ENCODE measurements around the gene KCNK5.

KCNK5 gene

DNA sequence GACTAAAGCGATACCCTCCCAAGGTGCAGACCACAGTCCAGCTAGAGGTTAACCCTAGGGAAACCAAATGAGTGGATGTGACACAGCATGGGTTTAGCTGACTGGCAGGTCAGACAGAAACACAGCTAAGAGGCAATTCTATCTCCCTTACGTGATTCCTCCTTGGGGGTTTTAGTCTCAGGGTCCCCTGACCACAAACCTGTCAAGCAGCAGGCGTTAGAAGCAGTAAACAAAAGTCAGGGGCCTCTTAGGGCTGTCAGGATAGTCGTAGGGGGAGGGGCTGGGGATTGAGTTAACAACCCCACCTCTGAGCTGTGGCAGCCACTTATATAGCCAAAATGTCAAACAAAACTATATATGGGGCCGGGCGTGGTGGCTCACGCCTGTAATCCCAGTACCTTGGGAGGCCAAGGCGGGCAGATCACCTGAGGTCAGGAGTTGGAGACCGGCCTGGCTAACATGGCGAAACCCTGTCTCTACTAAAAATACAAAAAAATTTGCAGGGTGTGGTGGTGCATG is 13.6 kb downstream of the KCNK5 start:
- Histone ChIP-seq H3K27ac (no peak overlapping the region), H3K27me3 (no peaks in the 10 kb centered on the region), H3K9me3 (no peaks in the 10 kb centered on the region), H3K4me1 (ENCODE audit: control insufficient read depth in 1 of 2, insufficient read depth in 1 of 2, low read depth in 1 of 2, low read length in 1 of 2) (peaks cover 58 to 60% of the 10 kb centered on the region in 2 experiments), H3K36me3 (no peaks in the 10 kb centered on the region), H3K4me3 (ENCODE audit: low read depth in 1 of 2, low read length in 1 of 2) (no peak overlapping the region)
- TF ChIP-seq CTCF (IDR thresholded peaks at IDR 0.05): no peak

GRCh38 chr6:39214846-39215639 is 14.2 kb downstream of the KCNK5 start:
- no peaks in the 10 kb centered on the region for H3K9me3 ChIP-seq
- no peak overlapping the region for H3K4me3 ChIP-seq (ENCODE audit: low read depth in 1 of 2, low read length in 1 of 2)
- H3K36me3 ChIP-seq: no peaks in the 10 kb centered on the region
- no peak overlapping the region for H3K27ac ChIP-seq
- TF ChIP-seq CTCF (IDR thresholded peaks at IDR 0.05): no peak
- H3K4me1 ChIP-seq (ENCODE audit: control insufficient read depth in 1 of 2, insufficient read depth in 1 of 2, low read depth in 1 of 2, low read length in 1 of 2): peaks cover 65 to 66% of the 10 kb centered on the region in 2 experiments
- no peaks in the 10 kb centered on the region for H3K27me3 ChIP-seq

DNA sequence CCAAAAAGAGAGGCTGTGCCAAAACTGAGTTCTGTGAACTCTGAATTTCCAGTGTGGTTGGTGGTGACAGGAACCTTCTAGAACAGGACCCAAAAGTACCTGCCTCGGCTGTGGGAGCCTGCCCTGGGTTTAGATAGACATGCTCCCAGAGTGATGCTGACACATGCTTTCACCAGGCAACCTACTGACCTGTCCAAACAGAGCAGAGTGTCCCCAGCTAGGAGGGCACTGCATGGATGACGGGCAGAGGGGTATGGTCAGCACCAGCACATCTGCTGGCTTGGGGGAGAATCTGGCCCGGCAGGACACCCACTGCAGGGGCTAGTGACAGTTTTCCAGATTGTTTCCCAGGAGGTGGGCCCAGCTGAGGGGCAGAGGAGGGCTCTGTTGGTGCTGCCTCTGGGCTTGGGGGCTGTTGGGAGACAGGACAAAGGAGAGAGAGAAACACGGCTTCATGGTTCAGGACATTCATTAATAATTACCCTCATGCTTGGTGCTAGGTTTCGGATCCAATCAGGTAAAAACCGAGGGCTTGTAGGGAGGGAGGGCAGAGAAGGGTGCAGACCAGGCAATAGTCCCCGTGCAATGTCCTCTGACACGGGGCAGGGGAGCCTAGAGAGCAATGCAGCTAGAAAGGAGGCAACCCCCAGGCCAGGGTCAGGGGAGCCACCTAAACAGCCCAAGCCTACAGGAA is 15.0 kb downstream of the KCNK5 start:
- Histone ChIP-seq H3K27me3 (no peaks in the 10 kb centered on the region), H3K27ac (peak overlapping the region; percentile 78), H3K4me1 (ENCODE audit: control insufficient read depth in 1 of 2, insufficient read depth in 1 of 2, low read depth in 1 of 2, low read length in 1 of 2) (peaks cover 65 to 67% of the 10 kb centered on the region in 2 experiments), H3K4me3 (ENCODE audit: low read depth in 1 of 2, low read length in 1 of 2) (no peak overlapping the region), H3K9me3 (no peaks in the 10 kb centered on the region), H3K36me3 (no peaks in the 10 kb centered on the region)
- TF ChIP-seq CTCF (IDR thresholded peaks at IDR 0.05): no peak

GRCh38 chr6:39213195-39213920 is 15.9 kb downstream of the KCNK5 start:
- H3K9me3 ChIP-seq: no peaks in the 10 kb centered on the region
- H3K27ac ChIP-seq: peak overlapping the region; percentile 78
- no peaks in the 10 kb centered on the region for H3K27me3 ChIP-seq
- TF ChIP-seq CTCF (IDR thresholded peaks at IDR 0.05): no peak
- no peak overlapping the region for H3K4me3 ChIP-seq (ENCODE audit: low read depth in 1 of 2, low read length in 1 of 2)
- H3K36me3 ChIP-seq: no peaks in the 10 kb centered on the region
- peaks cover 65 to 67% of the 10 kb centered on the region in 2 experiments for H3K4me1 ChIP-seq (ENCODE audit: control insufficient read depth in 1 of 2, insufficient read depth in 1 of 2, low read depth in 1 of 2, low read length in 1 of 2)

DNA sequence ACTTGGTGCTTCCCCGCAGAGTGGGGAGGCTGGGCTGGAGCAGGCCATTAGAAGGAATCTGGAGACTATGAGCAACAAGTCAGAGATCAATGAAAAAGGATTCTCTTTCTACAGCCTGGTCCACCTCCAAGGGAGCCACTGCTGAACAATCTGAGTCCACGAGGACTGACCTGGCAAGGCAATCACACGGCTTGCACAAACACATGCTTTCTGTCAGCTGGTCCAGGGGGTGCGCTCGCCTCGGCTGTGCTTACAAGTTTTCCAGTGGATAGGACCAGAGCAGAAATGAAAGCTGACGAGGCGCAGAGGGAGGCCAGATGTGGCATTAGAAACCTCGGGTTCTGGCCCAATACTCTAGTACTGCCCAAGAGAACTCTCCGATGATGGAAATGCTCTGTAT is 18.1 kb downstream of the KCNK5 start:
- H3K27me3 ChIP-seq: no peaks in the 10 kb centered on the region
- no peak overlapping the region for H3K4me3 ChIP-seq (ENCODE audit: low read depth in 1 of 2, low read length in 1 of 2)
- H3K4me1 ChIP-seq (ENCODE audit: control insufficient read depth in 1 of 2, insufficient read depth in 1 of 2, low read depth in 1 of 2, low read length in 1 of 2): peaks cover 71 to 79% of the 10 kb centered on the region in 2 experiments
- no peaks in the 10 kb centered on the region for H3K9me3 ChIP-seq
- peak overlapping the region; percentile 74 for H3K27ac ChIP-seq
- H3K36me3 ChIP-seq: no peaks in the 10 kb centered on the region
- no peak for TF ChIP-seq CTCF (IDR thresholded peaks at IDR 0.05)

Measured in neutrophil (primary cell).